ENCODE measurements around the gene SUPT3H. TPM values are rescaled to one million over a fixed set of nuclear protein-coding genes. Genes with fewer than 3 reads are reported as not detected.

The SUPT3H gene
- total RNA-seq, 4 donors from 2014 or later = 0.80 to 12.7 (median 3.0) TPM

DNA sequence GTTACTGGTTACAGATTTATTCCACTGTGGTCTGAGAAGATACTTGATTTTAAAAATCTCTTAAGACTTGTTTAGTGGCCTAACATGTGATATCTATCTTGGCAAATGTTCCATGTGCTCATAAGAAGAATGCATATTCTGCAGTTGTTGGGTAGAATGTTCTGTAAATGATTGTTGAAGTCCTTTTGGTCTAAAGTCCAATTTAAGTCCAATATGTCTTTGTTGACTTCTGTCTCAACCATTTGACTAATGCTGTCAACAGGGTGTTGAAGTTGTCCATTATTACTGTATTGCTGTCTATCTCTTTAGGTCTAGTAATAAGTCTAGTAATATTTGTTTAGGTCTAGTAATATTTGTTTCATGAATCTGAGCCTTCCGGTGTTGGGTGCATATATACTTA, 437.4 kb downstream of the SUPT3H start:
- no peak for DNase-seq
- no peak overlapping the region for H3K27ac ChIP-seq
- no peaks in the 10 kb centered on the region for H3K4me1 ChIP-seq
- H3K27me3 ChIP-seq = no peaks in the 10 kb centered on the region
- H3K36me3 ChIP-seq = no peaks in the 10 kb centered on the region
- in situ Hi-C loops (cut with MboI; ENCODE audit: low pct_ligation_motif_present in 1 of 4, low pct_unique_long_range_greater_than_20kb in 1 of 4, low sequenced_read_pairs in 3 of 4) = no loop called here
- intact Hi-C loops (cut with DNase I; ENCODE audit: low total_unique reads) = no loop called here
- no peak overlapping the region for H3K4me3 ChIP-seq
- WGBS, 2 donors (ENCODE audit: low coverage in 1 of 2) = 92 to 100% methylated on average over 1 of the region's 1 CpG
- TF ChIP-seq POLR2AphosphoS5 (IDR thresholded peaks at IDR 0.05) (no peak), POLR2A (IDR thresholded peaks at IDR 0.05) (no peak), EP300 (IDR thresholded peaks at IDR 0.05; ENCODE audit: low read depth) (no peak)
- TF ChIP-seq, protein P1, sequence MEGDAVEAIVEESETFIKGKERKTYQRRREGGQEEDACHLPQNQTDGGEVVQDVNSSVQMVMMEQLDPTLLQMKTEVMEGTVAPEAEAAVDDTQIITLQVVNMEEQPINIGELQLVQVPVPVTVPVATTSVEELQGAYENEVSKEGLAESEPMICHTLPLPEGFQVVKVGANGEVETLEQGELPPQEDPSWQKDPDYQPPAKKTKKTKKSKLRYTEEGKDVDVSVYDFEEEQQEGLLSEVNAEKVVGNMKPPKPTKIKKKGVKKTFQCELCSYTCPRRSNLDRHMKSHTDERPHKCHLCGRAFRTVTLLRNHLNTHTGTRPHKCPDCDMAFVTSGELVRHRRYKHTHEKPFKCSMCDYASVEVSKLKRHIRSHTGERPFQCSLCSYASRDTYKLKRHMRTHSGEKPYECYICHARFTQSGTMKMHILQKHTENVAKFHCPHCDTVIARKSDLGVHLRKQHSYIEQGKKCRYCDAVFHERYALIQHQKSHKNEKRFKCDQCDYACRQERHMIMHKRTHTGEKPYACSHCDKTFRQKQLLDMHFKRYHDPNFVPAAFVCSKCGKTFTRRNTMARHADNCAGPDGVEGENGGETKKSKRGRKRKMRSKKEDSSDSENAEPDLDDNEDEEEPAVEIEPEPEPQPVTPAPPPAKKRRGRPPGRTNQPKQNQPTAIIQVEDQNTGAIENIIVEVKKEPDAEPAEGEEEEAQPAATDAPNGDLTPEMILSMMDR (IDR thresholded peaks at IDR 0.05) = no peak
- H3K9me3 ChIP-seq = no peaks in the 10 kb centered on the region

DNA sequence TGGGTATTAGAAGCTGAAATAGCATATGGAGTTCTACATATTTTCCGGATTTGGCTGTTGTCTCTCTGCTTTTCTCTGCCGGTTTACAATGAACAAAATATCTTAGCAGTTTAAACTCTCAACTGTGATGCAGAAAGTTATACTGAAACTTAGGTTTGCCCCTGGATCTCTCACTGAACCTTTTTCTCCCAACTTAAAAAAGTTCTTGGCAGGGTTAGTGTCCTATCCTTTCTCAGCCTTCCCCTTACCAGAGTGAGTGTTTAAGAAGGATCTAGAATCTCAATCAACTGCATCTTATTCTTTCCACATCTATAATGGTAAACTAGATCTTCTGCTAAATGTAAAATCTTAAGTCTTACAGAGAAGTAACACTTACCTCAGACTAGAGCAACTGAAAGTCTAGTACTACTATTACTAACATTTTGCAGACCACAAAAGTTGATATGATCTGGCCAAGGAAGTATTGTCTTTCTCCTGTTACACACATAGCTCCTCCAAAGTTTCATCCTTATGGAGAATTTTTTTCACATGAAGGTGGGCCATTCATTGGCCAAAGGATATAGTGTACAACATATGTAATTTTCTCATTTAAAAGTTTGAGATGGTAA, 441.9 kb downstream of the SUPT3H start:
- in situ Hi-C loops (cut with MboI; ENCODE audit: low pct_ligation_motif_present in 1 of 4, low pct_unique_long_range_greater_than_20kb in 1 of 4, low sequenced_read_pairs in 3 of 4) = no loop called here
- WGBS, 2 donors (ENCODE audit: low coverage in 1 of 2) = 78% methylated on average over 2 of the region's 2 CpGs; no CpG with 5 or more reads in 1 of the 2 donors
- H3K27ac ChIP-seq = no peak overlapping the region

DNA sequence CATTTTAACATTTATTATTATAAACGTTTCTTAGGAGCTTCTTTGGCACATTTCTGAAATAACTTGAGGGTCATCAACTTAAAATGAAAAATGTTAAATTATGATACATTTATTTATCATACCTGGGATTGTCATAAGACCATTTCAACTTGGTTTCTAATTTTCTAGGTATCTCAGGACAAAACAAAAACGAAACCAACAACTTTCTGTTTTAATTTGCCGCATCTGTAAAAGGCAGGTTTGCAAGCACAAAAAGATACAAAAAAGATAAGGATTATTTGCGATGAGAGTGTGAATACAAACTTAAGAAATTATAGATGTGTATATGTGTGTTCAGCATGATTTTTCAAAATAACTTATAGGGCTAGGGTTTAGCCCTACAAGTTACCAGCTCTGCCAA, 444.6 kb downstream of the SUPT3H start:
- Histone ChIP-seq H3K4me1 (no peaks in the 10 kb centered on the region), H3K36me3 (no peaks in the 10 kb centered on the region), H3K27ac (peak overlapping the region in 1 of 4 donors; percentile 31), H3K9me3 (no peaks in the 10 kb centered on the region), H3K27me3 (no peaks in the 10 kb centered on the region), H3K4me3 (no peak overlapping the region)
- in situ Hi-C loops (cut with MboI; ENCODE audit: low pct_ligation_motif_present in 1 of 4, low pct_unique_long_range_greater_than_20kb in 1 of 4, low sequenced_read_pairs in 3 of 4) = no loop called here
- 50 to 54% methylated on average over 4 of the region's 4 CpGs for WGBS, 2 donors (ENCODE audit: low coverage in 1 of 2)
- no peak for DNase-seq
- TF ChIP-seq POLR2AphosphoS5 (IDR thresholded peaks at IDR 0.05) (no peak), EP300 (IDR thresholded peaks at IDR 0.05; ENCODE audit: low read depth) (no peak), POLR2A (IDR thresholded peaks at IDR 0.05) (no peak)
- TF ChIP-seq, protein P1 (IDR thresholded peaks at IDR 0.05) = no peak
- intact Hi-C loops (cut with DNase I; ENCODE audit: low total_unique reads) = no loop called here

More for the DNA sequence above, 441.9 kb downstream of the SUPT3H start:
- H3K4me1 ChIP-seq = no peaks in the 10 kb centered on the region
- no peak overlapping the region for H3K4me3 ChIP-seq
- H3K9me3 ChIP-seq = no peaks in the 10 kb centered on the region
- H3K36me3 ChIP-seq = no peaks in the 10 kb centered on the region
- DNase-seq = no peak
- no peaks in the 10 kb centered on the region for H3K27me3 ChIP-seq
- intact Hi-C loops (cut with DNase I; ENCODE audit: low total_unique reads) = no loop called here
- no peak for TF ChIP-seq EP300 (IDR thresholded peaks at IDR 0.05; ENCODE audit: low read depth)
- TF ChIP-seq, protein P1 (IDR thresholded peaks at IDR 0.05) = no peak
- TF ChIP-seq POLR2A (IDR thresholded peaks at IDR 0.05) = no peak
- no peak for TF ChIP-seq POLR2AphosphoS5 (IDR thresholded peaks at IDR 0.05)

DNA sequence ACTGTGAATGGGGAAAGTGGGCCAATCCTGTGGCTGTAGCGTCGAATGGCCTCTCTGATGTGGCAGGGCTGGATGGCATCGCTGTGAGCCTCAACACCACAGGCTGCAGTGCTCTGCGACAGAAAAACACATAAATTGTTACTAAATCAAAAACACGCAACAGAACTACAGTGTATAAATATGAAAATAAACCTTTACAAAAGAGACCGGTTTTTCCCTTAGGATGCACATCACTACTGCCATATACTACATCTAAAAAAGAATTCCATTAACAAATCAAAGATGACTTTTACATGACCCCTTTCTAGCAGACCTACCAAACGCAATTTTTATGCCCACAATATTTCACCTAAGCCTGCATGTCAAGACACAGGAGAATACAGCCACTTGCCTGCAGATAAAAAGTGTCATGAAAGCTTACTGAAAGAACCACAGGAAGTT, 445.1 kb downstream of the SUPT3H start:
- Histone ChIP-seq H3K36me3 (no peaks in the 10 kb centered on the region), H3K27ac (peak overlapping the region in 2 of 4 donors; percentile 12 to 31), H3K4me3 (no peak overlapping the region), H3K9me3 (no peaks in the 10 kb centered on the region), H3K27me3 (no peaks in the 10 kb centered on the region), H3K4me1 (no peaks in the 10 kb centered on the region)
- intact Hi-C loops (cut with DNase I; ENCODE audit: low total_unique reads) (no loop called here), in situ Hi-C loops (cut with MboI; ENCODE audit: low pct_ligation_motif_present in 1 of 4, low pct_unique_long_range_greater_than_20kb in 1 of 4, low sequenced_read_pairs in 3 of 4) (no loop called here)
- no peak for DNase-seq
- 69 to 75% methylated on average over 7 of the region's 7 CpGs for WGBS, 2 donors (ENCODE audit: low coverage in 1 of 2)
- TF ChIP-seq EP300 (IDR thresholded peaks at IDR 0.05; ENCODE audit: low read depth) (no peak), POLR2AphosphoS5 (IDR thresholded peaks at IDR 0.05) (no peak)

DNA sequence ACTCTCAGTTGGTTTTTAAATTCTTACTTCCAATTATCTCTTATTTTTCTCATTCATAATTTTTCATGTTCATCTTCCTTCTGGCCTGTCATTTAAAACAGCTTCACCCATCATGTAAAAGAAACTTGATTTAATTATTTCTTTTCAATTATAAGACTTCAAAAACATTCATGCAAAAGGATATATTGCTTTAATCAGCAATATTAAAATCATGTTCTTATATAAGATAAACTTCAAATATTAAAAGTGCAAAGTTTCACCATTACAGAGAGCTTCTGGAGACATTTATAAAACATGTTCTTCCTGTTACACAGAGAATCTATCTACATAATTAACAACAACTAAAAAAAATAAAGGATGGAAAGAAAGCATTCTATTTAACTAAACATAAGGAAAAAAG, 446.3 kb downstream of the SUPT3H start:
- no peak for DNase-seq
- TF ChIP-seq POLR2A (IDR thresholded peaks at IDR 0.05) = no peak
- no peak for TF ChIP-seq EP300 (IDR thresholded peaks at IDR 0.05; ENCODE audit: low read depth)
- TF ChIP-seq POLR2AphosphoS5 (IDR thresholded peaks at IDR 0.05) = no peak
- TF ChIP-seq, protein P1 (IDR thresholded peaks at IDR 0.05) = no peak
- in situ Hi-C loops (cut with MboI; ENCODE audit: low pct_ligation_motif_present in 1 of 4, low pct_unique_long_range_greater_than_20kb in 1 of 4, low sequenced_read_pairs in 3 of 4) = no loop called here
- H3K4me3 ChIP-seq = no peak overlapping the region
- no peak overlapping the region for H3K27ac ChIP-seq
- no peaks in the 10 kb centered on the region for H3K36me3 ChIP-seq
- H3K4me1 ChIP-seq = no peaks in the 10 kb centered on the region
- no peaks in the 10 kb centered on the region for H3K9me3 ChIP-seq
- intact Hi-C loops (cut with DNase I; ENCODE audit: low total_unique reads) = no loop called here
- no peaks in the 10 kb centered on the region for H3K27me3 ChIP-seq

Measured in transverse colon (tissue), 4 donors.